Tibial nerve (tissue), 4 donors: ENCODE data around the gene RPL37A.

Experiments used
- EP300 ChIP-seq, 2 donors: sonication (generic); formaldehyde crosslinking; IDR thresholded peaks; one replicate each; pipeline ENCODE4 v1.6.1; 2017; ENCODE audit warnings: antibody characterized with exemption in 2 of 2, mild to moderate bottlenecking in 1 of 2
- POLR2A ChIP-seq, 2 donors: fragments of 450-650 bp; IDR thresholded peaks; one replicate each; pipeline ENCODE4 v1.6.1; 2017; ENCODE audit warnings: antibody characterized with exemption in 2 of 2, mild to moderate bottlenecking in 2 of 2, moderate library complexity in 2 of 2
- TF ChIP-seq, protein P1 (sequence below), 5 experiments: fragments of 200-600 bp in 3 of 5; fragments of 450-650 bp in 2 of 5; sonication (generic) in 3 of 5; IDR thresholded peaks; one replicate each; pipeline ENCODE4 v1.5.1; 2016 to 2019; ENCODE audit warnings: antibody characterized with exemption in 5 of 5, mild to moderate bottlenecking in 3 of 5, moderate library complexity in 2 of 5

GRCh38 chr2:216539120-216539519, 40.5 kb downstream of the RPL37A start:
- TF ChIP-seq, protein P1, sequence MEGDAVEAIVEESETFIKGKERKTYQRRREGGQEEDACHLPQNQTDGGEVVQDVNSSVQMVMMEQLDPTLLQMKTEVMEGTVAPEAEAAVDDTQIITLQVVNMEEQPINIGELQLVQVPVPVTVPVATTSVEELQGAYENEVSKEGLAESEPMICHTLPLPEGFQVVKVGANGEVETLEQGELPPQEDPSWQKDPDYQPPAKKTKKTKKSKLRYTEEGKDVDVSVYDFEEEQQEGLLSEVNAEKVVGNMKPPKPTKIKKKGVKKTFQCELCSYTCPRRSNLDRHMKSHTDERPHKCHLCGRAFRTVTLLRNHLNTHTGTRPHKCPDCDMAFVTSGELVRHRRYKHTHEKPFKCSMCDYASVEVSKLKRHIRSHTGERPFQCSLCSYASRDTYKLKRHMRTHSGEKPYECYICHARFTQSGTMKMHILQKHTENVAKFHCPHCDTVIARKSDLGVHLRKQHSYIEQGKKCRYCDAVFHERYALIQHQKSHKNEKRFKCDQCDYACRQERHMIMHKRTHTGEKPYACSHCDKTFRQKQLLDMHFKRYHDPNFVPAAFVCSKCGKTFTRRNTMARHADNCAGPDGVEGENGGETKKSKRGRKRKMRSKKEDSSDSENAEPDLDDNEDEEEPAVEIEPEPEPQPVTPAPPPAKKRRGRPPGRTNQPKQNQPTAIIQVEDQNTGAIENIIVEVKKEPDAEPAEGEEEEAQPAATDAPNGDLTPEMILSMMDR (IDR thresholded peaks at IDR 0.05): no peak
- TF ChIP-seq EP300 (IDR thresholded peaks at IDR 0.05): no peak
- TF ChIP-seq POLR2A (IDR thresholded peaks at IDR 0.05): no peak
